Activated effector memory CD4-positive, alpha-beta T cell treated with anti-CD3 and anti-CD28 coated beads, Interleukin-2, amount 50 U/mL, for 16 hours (primary cell): ENCODE data around the gene S1PR2.

Experiments used
- DNase-seq: peaks from one replicate; pipeline ENCODE4 v3.0.0-alpha.2; 2020

S1PR2 gene, protein sequence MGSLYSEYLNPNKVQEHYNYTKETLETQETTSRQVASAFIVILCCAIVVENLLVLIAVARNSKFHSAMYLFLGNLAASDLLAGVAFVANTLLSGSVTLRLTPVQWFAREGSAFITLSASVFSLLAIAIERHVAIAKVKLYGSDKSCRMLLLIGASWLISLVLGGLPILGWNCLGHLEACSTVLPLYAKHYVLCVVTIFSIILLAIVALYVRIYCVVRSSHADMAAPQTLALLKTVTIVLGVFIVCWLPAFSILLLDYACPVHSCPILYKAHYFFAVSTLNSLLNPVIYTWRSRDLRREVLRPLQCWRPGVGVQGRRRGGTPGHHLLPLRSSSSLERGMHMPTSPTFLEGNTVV

GRCh38 chr19:10230861-10231611 is at the start of gene S1PR2:
TSS of gene S1PR2 (minus strand) at chr19:10231331. CDS start at chr19:10224905, 6,426 bp downstream.
- peak; percentile 90 for DNase-seq

DNA sequence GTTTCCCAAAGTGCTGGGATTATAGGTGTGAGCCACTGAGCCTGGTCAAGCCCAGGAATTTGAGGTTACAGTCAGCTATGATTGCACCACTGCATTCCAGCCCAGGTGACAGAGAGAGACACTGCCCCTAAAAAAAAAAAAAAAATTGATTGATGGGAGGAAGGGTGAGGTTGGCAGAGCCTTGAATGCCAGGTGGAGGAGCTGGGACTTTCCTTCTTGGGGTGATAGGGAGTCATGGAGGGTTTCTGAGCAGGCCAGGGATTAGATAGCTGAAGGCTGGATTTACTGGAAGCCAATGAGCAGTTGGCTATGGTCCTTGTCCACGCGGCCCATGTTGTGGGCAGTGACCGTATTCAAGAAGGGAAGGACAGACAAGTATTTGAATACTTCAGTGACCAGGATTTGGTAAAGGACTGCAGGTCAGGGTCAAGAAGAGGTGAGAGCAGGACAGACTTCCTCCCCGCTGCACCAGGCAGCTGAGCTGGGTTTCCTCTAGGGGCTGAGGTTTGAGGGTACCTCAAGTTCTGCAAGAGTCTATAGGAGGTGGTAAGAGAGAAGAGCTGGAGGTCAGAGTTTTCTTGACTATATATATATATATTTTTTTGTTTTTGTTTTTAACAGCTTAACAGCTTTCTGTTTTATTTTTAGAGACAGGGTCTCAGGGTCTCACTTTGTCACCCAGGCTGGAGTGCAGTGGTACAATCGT is 48.8 kb upstream of the S1PR2 start:
- no peak for DNase-seq

GRCh38 chr19:10278935-10279334 is 47.8 kb upstream of the S1PR2 start:
- DNase-seq = no peak

GRCh38 chr19:10277795-10278589 is 46.9 kb upstream of the S1PR2 start:
- no peak for DNase-seq

- DNase-seq = no peak
These were observed 43.5 kb upstream of the S1PR2 start for GRCh38 chr19:10274589-10274988.

- DNase-seq = peak; percentile 80
These were observed 40.5 kb upstream of the S1PR2 start for GRCh38 chr19:10271543-10272086.

GRCh38 chr19:10270616-10271394 is 39.7 kb upstream of the S1PR2 start, which contains the start of gene ICAM1:
TSS of gene ICAM1 (plus strand) at chr19:10271120. CDS start at chr19:10271160, 40 bp downstream.
- peak; percentile 91 for DNase-seq

DNA sequence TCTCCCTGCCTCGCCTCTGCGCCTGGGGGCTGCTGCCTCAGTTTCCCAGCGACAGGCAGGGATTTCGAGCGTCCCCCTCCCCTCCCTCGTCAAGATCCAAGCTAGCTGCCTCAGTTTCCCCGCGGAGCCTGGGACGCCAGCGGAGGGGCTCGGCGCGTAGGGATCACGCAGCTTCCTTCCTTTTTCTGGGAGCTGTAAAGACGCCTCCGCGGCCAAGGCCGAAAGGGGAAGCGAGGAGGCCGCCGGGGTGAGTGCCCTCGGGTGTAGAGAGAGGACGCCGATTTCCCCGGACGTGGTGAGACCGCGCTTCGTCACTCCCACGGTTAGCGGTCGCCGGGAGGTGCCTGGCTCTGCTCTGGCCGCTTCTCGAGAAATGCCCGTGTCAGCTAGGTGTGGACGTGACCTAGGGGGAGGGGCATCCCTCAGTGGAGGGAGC is 39.1 kb upstream of the S1PR2 start:
- peak; percentile 89 for DNase-seq

- DNase-seq = peak; percentile 95
These were observed 38.4 kb upstream of the S1PR2 start for GRCh38 chr19:10269333-10270179.

DNA sequence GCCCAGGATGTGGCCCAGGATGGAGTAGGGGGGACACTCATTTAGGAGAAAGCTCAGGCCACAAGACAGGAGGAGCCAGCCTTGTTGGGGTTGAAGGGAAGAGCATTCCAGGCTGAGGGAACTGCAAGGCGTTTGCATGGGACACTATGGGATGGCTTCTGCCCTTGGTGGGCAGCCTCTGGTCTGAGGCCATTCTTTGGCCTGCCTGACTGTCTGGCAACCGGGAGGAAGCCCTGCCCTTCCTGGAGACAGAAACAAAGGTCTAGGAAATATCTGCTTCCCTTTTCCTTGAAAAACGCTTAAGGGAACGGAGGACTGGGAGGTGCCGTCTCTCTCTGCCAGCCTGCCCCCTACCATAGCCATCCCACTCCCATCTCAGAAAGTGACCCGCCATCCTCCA is 36.9 kb upstream of the S1PR2 start:
- DNase-seq = no peak

DNA sequence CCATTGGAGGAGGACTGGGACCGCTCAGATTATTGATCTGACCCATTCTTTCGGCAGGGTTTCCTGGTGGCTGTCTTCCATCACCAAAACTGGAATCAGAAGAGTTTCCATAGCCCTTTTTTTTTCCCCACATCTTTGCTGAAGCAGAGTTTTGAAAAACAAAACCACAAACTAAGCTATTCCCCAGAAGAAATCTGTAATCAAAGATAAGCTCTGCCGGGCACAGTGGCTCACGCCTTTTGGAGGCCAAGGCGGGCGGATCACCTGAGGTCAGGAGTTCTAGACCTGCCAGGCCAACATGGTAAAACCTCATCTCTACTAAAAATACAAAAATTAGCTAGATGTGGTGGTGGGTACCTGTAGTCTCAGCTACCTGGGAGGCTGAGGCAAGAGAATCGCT is 35.6 kb upstream of the S1PR2 start:
- DNase-seq = no peak

- DNase-seq = no peak
These were observed 31.6 kb upstream of the S1PR2 start for GRCh38 chr19:10262771-10263170.

DNA sequence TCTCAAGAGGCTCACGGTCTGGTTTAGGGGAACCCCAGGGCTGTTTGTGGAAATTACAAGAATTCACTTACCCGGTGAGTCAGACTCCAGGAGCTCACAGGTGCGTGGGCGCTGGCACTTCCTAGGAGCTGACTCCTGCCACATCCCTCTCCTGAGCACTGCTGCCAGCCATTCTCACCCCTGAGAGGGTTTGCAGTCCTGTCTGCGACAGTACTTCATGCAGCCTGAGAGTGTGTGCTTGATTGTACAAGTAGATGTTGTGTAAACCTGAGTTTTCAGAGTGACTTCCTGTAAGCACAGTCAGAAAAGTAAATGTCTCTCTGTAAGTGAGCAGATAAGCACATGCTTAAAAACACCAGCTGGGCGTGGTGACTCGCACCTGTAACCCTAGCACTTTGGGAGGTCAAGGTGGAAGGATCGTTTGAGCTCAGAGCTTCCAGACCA is 29.0 kb upstream of the S1PR2 start:
- DNase-seq = peak; percentile 88

DNA sequence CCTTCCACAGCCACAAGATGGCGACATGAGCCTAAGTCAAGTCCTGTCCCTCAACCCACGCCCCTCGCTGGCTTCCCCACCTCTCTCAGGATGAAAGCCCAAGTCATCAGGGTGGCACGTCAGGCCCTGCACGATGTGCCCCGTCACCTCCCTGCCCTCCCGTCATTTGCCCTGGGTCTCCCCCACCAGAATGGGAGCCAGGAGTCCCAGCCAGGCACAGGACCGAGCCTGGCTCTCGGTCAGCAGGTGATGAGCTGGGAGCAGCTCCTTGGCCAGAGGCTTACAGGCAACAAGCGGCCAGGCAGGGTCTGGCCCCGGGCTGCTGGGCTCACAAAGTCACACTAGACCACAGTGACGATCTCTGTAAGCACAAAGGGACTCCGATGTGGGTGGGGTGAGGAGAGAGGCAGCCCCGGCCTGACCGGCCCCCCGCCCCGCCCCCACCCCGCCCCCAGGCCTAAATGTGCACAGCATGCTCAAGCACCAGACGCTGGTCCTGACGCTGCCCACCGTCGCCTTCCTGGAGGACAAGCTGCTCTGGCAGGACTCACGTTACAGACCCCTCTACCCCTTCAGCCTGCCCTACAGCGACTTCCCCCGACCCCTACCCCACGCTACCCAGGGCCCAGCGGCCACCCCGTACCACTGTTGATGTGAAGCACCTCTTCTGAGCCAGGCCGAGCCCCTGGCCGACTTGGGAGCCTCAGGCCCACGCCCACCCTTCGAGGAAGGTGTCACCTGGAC is 28.2 kb upstream of the S1PR2 start:
- peak; percentile 96 for DNase-seq

DNA sequence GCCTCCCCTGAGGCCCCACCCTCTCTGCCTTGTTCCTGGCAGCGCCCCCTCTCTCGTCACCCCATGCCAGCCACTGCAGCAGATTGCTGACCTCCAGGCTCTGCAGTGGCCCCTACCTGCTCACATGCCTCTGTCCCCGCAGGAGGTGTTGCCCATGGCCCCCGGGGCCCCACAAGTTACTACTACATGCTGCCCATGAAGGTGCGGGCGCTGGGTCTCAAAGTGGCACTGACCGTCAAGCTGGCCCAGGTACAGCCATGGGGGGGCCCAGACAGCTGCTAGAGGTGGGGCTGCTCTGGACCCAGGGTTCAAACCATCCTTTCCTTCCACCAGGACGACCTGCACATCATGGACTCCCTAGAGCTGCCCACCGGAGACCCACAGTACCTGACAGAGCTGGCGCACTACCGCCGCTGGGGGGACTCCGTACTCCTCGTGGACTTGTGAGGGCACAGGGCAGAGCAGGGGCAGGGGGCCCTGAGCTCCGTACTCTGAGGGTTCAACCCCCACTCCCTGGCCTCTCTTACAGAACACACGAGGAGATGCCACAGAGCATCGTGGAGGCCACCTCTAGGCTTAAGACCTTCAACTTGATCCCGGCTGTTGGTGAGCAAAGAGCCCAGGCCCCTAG is 27.1 kb upstream of the S1PR2 start:
- no peak for DNase-seq

- DNase-seq = no peak
These were observed 26.0 kb upstream of the S1PR2 start for GRCh38 chr19:10256970-10257615.

GRCh38 chr19:10256551-10256950 is 25.4 kb upstream of the S1PR2 start:
- no peak for DNase-seq

GRCh38 chr19:10255358-10255757 is 24.2 kb upstream of the S1PR2 start:
- no peak for DNase-seq

- no peak for DNase-seq
These were observed 23.1 kb upstream of the S1PR2 start for GRCh38 chr19:10254244-10254643.
